HepG2 (cell line): ENCODE data around the gene NUBP2. TPM values are rescaled to one million over a fixed set of nuclear protein-coding genes. Genes with fewer than 3 reads are reported as not detected.

Source experiments
- AKAP8 ChIP-seq: sonication (generic); formaldehyde crosslinking; IDR thresholded peaks from 2 replicates; pipeline ENCODE4 v1.5.1; 2020; ENCODE audit warnings: mild to moderate bottlenecking, missing genetic modification reagents
- E2F1 ChIP-seq: sonication (generic); formaldehyde crosslinking; IDR thresholded peaks from 2 replicates; pipeline ENCODE4 v1.5.0; 2020; ENCODE audit warnings: missing genetic modification reagents
- FOSL2 ChIP-seq: sonication (generic); formaldehyde crosslinking; IDR thresholded peaks from 2 replicates; pipeline ENCODE4 v1.4.0; 2020; ENCODE audit warnings: missing genetic modification reagents
- FOXJ3 ChIP-seq: sonication (generic); formaldehyde crosslinking; IDR thresholded peaks from 2 replicates; pipeline ENCODE4 v1.4.0; 2020; ENCODE audit warnings: missing genetic modification reagents, mild to moderate bottlenecking, borderline replicate concordance
- MXD4 ChIP-seq: IDR thresholded peaks from 2 replicates; pipeline ENCODE4 v1.6.1; 2016; ENCODE audit warnings: mild to moderate bottlenecking, missing biosample characterization, missing genetic modification reagents
- NCOR1 ChIP-seq: fragments of 200-600 bp; sonication (generic); IDR thresholded peaks from 2 replicates; pipeline ENCODE4 v1.7.0; 2017; ENCODE audit warnings: antibody characterized with exemption, low read length, borderline replicate concordance
- PHF21A ChIP-seq: sonication (generic); formaldehyde crosslinking; IDR thresholded peaks from 2 replicates; pipeline ENCODE4 v1.5.0; 2020; ENCODE audit warnings: mild to moderate bottlenecking, missing genetic modification reagents
- RBM39 ChIP-seq: fragments of 200-400 bp; formaldehyde crosslinking; IDR thresholded peaks from one replicate; pipeline ENCODE4 v1.6.1; 2018; ENCODE audit warnings: antibody characterized with exemption, mild to moderate bottlenecking, low read depth, low read length; ENCODE audit not compliant: poor library complexity, severe bottlenecking
- TAF1 ChIP-seq: sonication (generic); formaldehyde crosslinking; IDR thresholded peaks from 2 replicates; pipeline ENCODE4 v1.4.0; 2020; ENCODE audit warnings: missing genetic modification reagents
- TCF7L2 ChIP-seq: IDR thresholded peaks from 2 replicates; pipeline ENCODE4 v1.6.1; 2011; ENCODE audit warnings: mild to moderate bottlenecking, low read depth, low read length, moderate library complexity
- TFDP1 ChIP-seq: IDR thresholded peaks from 2 replicates; pipeline ENCODE4 v1.6.1; 2016; ENCODE audit warnings: missing compliant biosample characterization, missing genetic modification reagents, borderline replicate concordance
- ZBTB33 ChIP-seq: sonication (generic); formaldehyde crosslinking; IDR thresholded peaks from 2 replicates; pipeline ENCODE4 v1.4.0; 2020; ENCODE audit warnings: missing genetic modification reagents
- ZFX ChIP-seq: sonication (generic); formaldehyde crosslinking; IDR thresholded peaks from 2 replicates; pipeline ENCODE4 v1.4.0; 2020; ENCODE audit warnings: mild to moderate bottlenecking, low read depth, missing genetic modification reagents, moderate library complexity
- ZNF18 ChIP-seq: sonication (generic); formaldehyde crosslinking; IDR thresholded peaks from 2 replicates; pipeline ENCODE4 v1.8.0; 2022; ENCODE audit warnings: mild to moderate bottlenecking, missing genetic modification reagents; ENCODE audit not compliant: insufficient replicate concordance
- ZNF260 ChIP-seq: sonication (generic); formaldehyde crosslinking; IDR thresholded peaks from 2 replicates; pipeline ENCODE4 v1.4.0; 2020; ENCODE audit warnings: missing genetic modification reagents, low read depth, mild to moderate bottlenecking, borderline replicate concordance
- ZNF337 ChIP-seq: sonication (generic); formaldehyde crosslinking; IDR thresholded peaks from 2 replicates; pipeline ENCODE4 v1.5.1; 2020; ENCODE audit warnings: missing genetic modification reagents, low read depth, mild to moderate bottlenecking, borderline replicate concordance
- ZNF33B ChIP-seq: sonication (generic); formaldehyde crosslinking; IDR thresholded peaks from 2 replicates; pipeline ENCODE4 v1.5.1; 2020; ENCODE audit warnings: mild to moderate bottlenecking, missing genetic modification reagents
- ZNF547 ChIP-seq: sonication (generic); formaldehyde crosslinking; IDR thresholded peaks from 2 replicates; pipeline ENCODE4 v1.5.1; 2020; ENCODE audit warnings: mild to moderate bottlenecking, missing genetic modification reagents
- ZNF746 ChIP-seq: sonication (generic); formaldehyde crosslinking; IDR thresholded peaks from 2 replicates; pipeline ENCODE4 v1.8.0; 2022; ENCODE audit warnings: mild to moderate bottlenecking, missing genetic modification reagents
- ZSCAN5A ChIP-seq: sonication (generic); formaldehyde crosslinking; IDR thresholded peaks from 2 replicates; pipeline ENCODE4 v1.8.0; 2022; ENCODE audit warnings: mild to moderate bottlenecking, missing genetic modification reagents, borderline replicate concordance
- polyA plus RNA-seq, 8 experiments: library from polyadenylated mRNA; depleted of rRNA in 3 of 8; stranded (reverse) in 7 of 8; unstranded in 1 of 8; fragments of >200 nt; fragmentation: Illumina TruSeq in 4 of 8; extraction: Trizol in 4 of 8; gene quantifications; 2 replicates each; pipeline versions ENCODE4 v1.2.1 to v1.2.3, GENCODE V29; 2011 to 2016; ENCODE audit warnings: low read depth in 4 of 8, missing spikeins in 1 of 8, mixed read lengths in 1 of 8; ENCODE audit not compliant: insufficient read depth in 1 of 8
- total RNA-seq, 5 experiments: library from RNA; depleted of rRNA; stranded (reverse); fragments of >200 nt; fragmentation: Illumina TruSeq; extraction: Trizol; gene quantifications; 2 replicates each; pipeline ENCODE4 v1.2.3, GENCODE V29; 2016; ENCODE audit warnings: low read depth in 1 of 5

Gene NUBP2
- total and polyA plus RNA-seq, 2 of the 13 experiments (the other 11 are each of a cell fraction or from before 2014, with no cell fraction given), result 25.7 to 61.5 TPM

- TF ChIP-seq ZNF746 (CRISPR knock-in tag) (peak; percentile 46; the same call in 1 of the 2 replicates), MXD4 (peak; percentile 87; the same call in 1 of the 2 replicates), ZNF260 (CRISPR knock-in tag) (no peak), ZSCAN5A (CRISPR knock-in tag) (no peak), ZFX (peak; percentile 96), E2F1 (CRISPR knock-in tag) (peak; percentile 59; the same call in 1 of the 2 replicates), ZNF18 (CRISPR knock-in tag) (peak; percentile 54), ZNF337 (CRISPR knock-in tag) (no peak; the same call in 1 of the 2 replicates), AKAP8 (peak; percentile 45; the same call in 1 of the 2 replicates), FOXJ3 (no peak; the same call in 1 of the 2 replicates), ZNF547 (CRISPR knock-in tag) (peak; percentile 89; the same call in 1 of the 2 replicates), TAF1 (peak; percentile 98), PHF21A (CRISPR knock-in tag) (peak; percentile 97), TCF7L2 (no peak), ZBTB33 (CRISPR knock-in tag) (peak; percentile 61; the same call in 1 of the 2 replicates), NCOR1 (peak; percentile 48; the same call in 1 of the 2 replicates), TFDP1 (CRISPR knock-in tag) (peak; percentile 70; the same call in 1 of the 2 replicates), FOSL2 (CRISPR knock-in tag) (peak; percentile 68), RBM39 (no peak), ZNF33B (CRISPR knock-in tag) (peak; percentile 74)
Observed at GRCh38 chr16:1826691-1827573, 44.2 kb downstream of the NUBP2 start, which contains the start of the genes FAHD1 and HAGH (continued).
